ENCODE results near the gene ZBTB7C. TPM values are rescaled to one million over a fixed set of nuclear protein-coding genes. Genes with fewer than 3 reads are reported as not detected.

Gene ZBTB7C
- total and polyA plus RNA-seq, 2 donors (not counting 1 experiment from before 2014, with no cell fraction given), result not detected

DNA sequence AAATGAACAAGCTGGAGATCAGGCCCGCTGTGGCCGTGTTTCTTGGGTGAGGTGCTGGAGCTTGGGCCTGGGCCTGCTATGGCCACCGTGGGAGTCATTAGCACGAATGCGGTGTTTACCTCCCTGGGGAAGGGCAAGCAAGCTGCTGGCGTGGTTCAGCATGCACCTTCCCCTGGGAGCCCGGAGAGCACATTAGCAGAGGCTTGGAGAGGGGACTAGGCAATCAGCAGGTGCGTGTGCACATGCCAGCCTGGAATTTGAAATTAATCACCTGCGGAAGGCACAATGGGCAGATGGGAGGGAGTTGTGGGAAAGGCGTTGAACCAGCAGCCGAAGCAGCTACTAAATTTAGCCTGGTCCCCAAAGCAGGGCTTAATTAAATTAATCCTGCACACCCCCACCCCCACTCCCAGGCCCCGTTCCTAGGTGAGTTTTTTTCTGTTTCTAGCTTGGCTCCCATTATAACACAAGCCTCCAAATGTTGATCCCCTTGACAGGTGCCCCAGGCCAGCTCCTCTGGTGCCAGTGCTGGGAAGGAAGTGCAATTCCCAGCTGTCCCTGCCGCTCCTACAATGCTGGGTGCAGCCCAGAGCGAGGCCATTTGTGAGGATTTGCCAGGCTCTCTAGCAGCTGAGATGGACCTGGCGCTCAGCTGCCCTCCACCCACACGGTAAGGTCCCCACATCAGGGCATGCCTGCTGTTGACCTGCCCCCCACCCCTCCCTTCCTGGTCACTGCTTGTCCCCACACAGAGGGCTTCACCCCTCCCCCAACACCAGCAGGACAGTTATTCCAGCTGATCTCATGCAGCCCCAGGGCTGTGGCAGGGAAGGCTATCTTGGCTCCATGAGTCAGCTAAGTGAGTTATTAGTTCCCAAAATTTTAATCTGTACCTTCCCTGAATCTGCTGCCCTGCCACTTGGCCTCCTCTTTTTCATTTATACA is 115.0 kb downstream of the ZBTB7C start:
- H3K27ac ChIP-seq (ENCODE audit: low read length in 2 of 2), result no peak overlapping the region
- H3K9ac ChIP-seq (ENCODE audit: low read length), result no peak overlapping the region
- TF ChIP-seq, protein P1, sequence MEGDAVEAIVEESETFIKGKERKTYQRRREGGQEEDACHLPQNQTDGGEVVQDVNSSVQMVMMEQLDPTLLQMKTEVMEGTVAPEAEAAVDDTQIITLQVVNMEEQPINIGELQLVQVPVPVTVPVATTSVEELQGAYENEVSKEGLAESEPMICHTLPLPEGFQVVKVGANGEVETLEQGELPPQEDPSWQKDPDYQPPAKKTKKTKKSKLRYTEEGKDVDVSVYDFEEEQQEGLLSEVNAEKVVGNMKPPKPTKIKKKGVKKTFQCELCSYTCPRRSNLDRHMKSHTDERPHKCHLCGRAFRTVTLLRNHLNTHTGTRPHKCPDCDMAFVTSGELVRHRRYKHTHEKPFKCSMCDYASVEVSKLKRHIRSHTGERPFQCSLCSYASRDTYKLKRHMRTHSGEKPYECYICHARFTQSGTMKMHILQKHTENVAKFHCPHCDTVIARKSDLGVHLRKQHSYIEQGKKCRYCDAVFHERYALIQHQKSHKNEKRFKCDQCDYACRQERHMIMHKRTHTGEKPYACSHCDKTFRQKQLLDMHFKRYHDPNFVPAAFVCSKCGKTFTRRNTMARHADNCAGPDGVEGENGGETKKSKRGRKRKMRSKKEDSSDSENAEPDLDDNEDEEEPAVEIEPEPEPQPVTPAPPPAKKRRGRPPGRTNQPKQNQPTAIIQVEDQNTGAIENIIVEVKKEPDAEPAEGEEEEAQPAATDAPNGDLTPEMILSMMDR (IDR thresholded peaks at IDR 0.05), result no peak
- no peak for TF ChIP-seq EZH2 (IDR thresholded peaks at IDR 0.05; ENCODE audit: borderline replicate concordance, insufficient read depth, low read depth, low read length, poor library complexity, severe bottlenecking)
- no peak overlapping the region for H3K4me3 ChIP-seq (ENCODE audit: control extremely low read depth in 1 of 5, extremely low read depth in 1 of 5, insufficient read depth in 1 of 5, low read depth in 2 of 5, low read length in 4 of 5)
- ATAC-seq (ENCODE audit: low read depth) (no peak), DNase-seq (no peak)
- ChIA-PET CTCF (no interaction called here), POLR2A (no interaction called here)
- Mint-ChIP-seq H3K27ac (no peak overlapping the region), H3K4me3 (no peak overlapping the region), H3K4me1 (no peaks in the 10 kb centered on the region), H3K9me3 (ENCODE audit: insufficient read depth) (no peaks in the 10 kb centered on the region), H3K27me3 (peaks cover 4% of the 10 kb centered on the region)
- no peak overlapping the region for H2AFZ ChIP-seq (ENCODE audit: insufficient read depth, low read depth, low read length, poor library complexity, severe bottlenecking)
- WGBS (ENCODE audit: insufficient coverage), result 84% methylated on average over 13 of the region's 16 CpGs
- H3K36me3 ChIP-seq (replicated peaks in 1 of 2; ENCODE audit: control extremely low read depth in 1 of 2, control insufficient read depth in 1 of 2, extremely low read depth in 1 of 2, insufficient read depth in 2 of 2, low read length in 1 of 2), result no peaks in the 10 kb centered on the region
- no peaks in the 10 kb centered on the region for H4K20me1 ChIP-seq (ENCODE audit: control insufficient read depth, insufficient read depth, low read length, poor library complexity, severe bottlenecking)
- no peaks in the 10 kb centered on the region for H3K79me2 ChIP-seq (ENCODE audit: control insufficient read depth, insufficient read depth, low read length)
- intact Hi-C loops (cut with micrococcal nuclease), result no loop called here
- peaks cover 0 to 6% (median 0%) of the 10 kb centered on the region in 3 donors for H3K9me3 ChIP-seq (ENCODE audit: control extremely low read depth in 1 of 3, control insufficient read depth in 2 of 3, insufficient read depth in 1 of 3, low read length in 2 of 3)
- no peak overlapping the region for H3K4me2 ChIP-seq (replicated peaks; ENCODE audit: low read depth, low read length, poor library complexity, severe bottlenecking)
- H3K4me1 ChIP-seq (ENCODE audit: control insufficient read depth in 2 of 2, insufficient read depth in 2 of 2, low read length in 2 of 2), result no peaks in the 10 kb centered on the region
- H3K27me3 ChIP-seq (replicated peaks in 1 of 4; ENCODE audit: control extremely low read depth in 1 of 4, control insufficient read depth in 3 of 4, insufficient read depth in 4 of 4, low read length in 3 of 4), result no peaks in the 10 kb centered on the region

DNA sequence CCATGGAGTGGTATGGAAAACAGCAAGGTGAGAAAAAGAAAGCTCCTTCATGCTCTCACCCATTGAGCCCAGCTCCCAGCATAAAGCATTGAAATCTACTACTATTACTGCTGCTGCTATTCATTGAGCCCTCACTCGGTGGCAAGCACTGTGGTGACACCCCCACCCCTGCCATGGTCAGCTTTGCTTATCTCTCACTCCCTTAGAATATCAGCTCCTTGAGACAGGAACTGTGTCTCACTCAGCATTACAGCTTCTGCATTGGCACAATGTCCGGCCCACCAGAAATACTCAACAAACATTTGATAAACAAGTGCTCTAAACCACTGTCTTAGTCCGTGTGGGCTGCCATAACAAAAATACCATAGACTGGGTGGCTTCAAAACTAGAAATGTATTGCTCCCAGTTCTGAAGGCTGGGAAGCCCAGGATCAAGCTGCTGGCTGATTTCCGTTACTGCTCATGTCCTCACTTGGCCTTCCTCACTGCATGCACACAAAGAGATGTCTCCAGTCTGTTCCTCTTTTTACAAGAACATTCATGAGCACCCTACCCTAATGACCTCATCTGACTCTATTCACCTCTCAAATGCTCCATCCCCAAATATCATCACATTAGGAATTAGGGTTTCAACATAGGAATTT is 116.3 kb downstream of the ZBTB7C start:
- ChIA-PET POLR2A (no interaction called here), CTCF (no interaction called here)
- Histone ChIP-seq H3K4me3 (ENCODE audit: control extremely low read depth in 1 of 5, extremely low read depth in 1 of 5, insufficient read depth in 1 of 5, low read depth in 2 of 5, low read length in 4 of 5) (no peak overlapping the region), H4K20me1 (ENCODE audit: control insufficient read depth, insufficient read depth, low read length, poor library complexity, severe bottlenecking) (no peaks in the 10 kb centered on the region), H3K4me1 (ENCODE audit: control insufficient read depth in 2 of 2, insufficient read depth in 2 of 2, low read length in 2 of 2) (no peaks in the 10 kb centered on the region), H2AFZ (ENCODE audit: insufficient read depth, low read depth, low read length, poor library complexity, severe bottlenecking) (no peak overlapping the region), H3K4me2 (replicated peaks; ENCODE audit: low read depth, low read length, poor library complexity, severe bottlenecking) (no peak overlapping the region), H3K27ac (ENCODE audit: low read length in 2 of 2) (no peak overlapping the region), H3K9ac (ENCODE audit: low read length) (no peak overlapping the region), H3K9me3 (ENCODE audit: control extremely low read depth in 1 of 3, control insufficient read depth in 2 of 3, insufficient read depth in 1 of 3, low read length in 2 of 3) (peaks cover 0 to 6% (median 0%) of the 10 kb centered on the region in 3 donors), H3K27me3 (replicated peaks in 1 of 4; ENCODE audit: control extremely low read depth in 1 of 4, control insufficient read depth in 3 of 4, insufficient read depth in 4 of 4, low read length in 3 of 4) (no peaks in the 10 kb centered on the region), H3K36me3 (replicated peaks in 1 of 2; ENCODE audit: control extremely low read depth in 1 of 2, control insufficient read depth in 1 of 2, extremely low read depth in 1 of 2, insufficient read depth in 2 of 2, low read length in 1 of 2) (no peaks in the 10 kb centered on the region), H3K79me2 (ENCODE audit: control insufficient read depth, insufficient read depth, low read length) (no peaks in the 10 kb centered on the region)
- intact Hi-C loops (cut with micrococcal nuclease), result no loop called here
- ATAC-seq (ENCODE audit: low read depth), result no peak
- no peaks in the 10 kb centered on the region for H3K4me1 Mint-ChIP-seq
- DNase-seq, result no peak
- TF ChIP-seq, protein P1 (IDR thresholded peaks at IDR 0.05), result no peak
- no peak for TF ChIP-seq EZH2 (IDR thresholded peaks at IDR 0.05; ENCODE audit: borderline replicate concordance, insufficient read depth, low read depth, low read length, poor library complexity, severe bottlenecking)
- no peak overlapping the region for H3K27ac Mint-ChIP-seq
- whole genome bisulfite sequencing (ENCODE audit: insufficient coverage), result 73% methylated on average over 4 of the region's 4 CpGs
- H3K4me3 Mint-ChIP-seq, result no peak overlapping the region
- H3K27me3 Mint-ChIP-seq, result no peaks in the 10 kb centered on the region
- no peaks in the 10 kb centered on the region for H3K9me3 Mint-ChIP-seq (ENCODE audit: insufficient read depth)

Measured in B cell (primary cell).